Raji (cell line): Measurements from ENCODE around the gene MYL5.
A peak's percentile ranks its signal among the peaks of the same experiment; 100 is the strongest.

Experiments
- POLR2A ChIP-seq: IDR thresholded peaks from 2 replicates; pipeline ENCODE4 v1.6.1; 2011; ENCODE audit warnings: low read depth, low read length, control low read depth; ENCODE audit not compliant: insufficient read depth

The MYL5 gene

GRCh38 chr4:683247-683897, 9.0 kb downstream of the MYL5 start:
- TF ChIP-seq POLR2A = no peak

DNA sequence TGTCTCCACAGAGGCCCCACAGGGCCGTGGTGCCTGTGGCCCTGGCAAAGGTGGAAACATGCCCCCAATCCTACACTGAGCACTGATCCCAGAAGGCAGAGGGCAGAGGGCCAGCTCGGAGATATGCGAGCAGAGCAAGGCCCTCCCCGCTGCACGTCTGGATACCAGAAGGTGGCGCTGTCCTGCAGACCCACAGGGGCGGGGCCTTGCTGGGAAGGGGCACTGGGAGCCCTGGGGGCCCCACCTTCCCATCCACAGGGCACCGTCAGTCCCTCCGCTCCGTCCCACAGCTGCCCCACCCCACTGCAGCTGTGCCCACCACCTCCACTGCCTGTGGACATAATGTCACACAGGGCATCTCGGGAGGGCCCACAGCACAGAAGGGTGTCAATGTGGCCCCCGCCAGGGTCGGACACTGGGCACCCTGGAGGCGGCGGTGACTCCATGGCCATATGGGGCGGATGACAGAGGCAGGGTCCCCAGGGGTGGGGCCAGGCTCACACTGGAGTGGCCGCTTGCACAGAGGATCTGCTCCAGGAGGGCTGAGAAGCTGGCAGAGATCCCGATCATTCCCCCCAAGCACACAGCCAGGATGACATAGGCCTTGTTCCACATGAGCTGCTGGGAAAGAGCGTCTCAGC, 9.8 kb downstream of the MYL5 start:
- 0 out of 2 replicates have a peak, but pooled peaks have one; percentile 20 for TF ChIP-seq POLR2A

DNA sequence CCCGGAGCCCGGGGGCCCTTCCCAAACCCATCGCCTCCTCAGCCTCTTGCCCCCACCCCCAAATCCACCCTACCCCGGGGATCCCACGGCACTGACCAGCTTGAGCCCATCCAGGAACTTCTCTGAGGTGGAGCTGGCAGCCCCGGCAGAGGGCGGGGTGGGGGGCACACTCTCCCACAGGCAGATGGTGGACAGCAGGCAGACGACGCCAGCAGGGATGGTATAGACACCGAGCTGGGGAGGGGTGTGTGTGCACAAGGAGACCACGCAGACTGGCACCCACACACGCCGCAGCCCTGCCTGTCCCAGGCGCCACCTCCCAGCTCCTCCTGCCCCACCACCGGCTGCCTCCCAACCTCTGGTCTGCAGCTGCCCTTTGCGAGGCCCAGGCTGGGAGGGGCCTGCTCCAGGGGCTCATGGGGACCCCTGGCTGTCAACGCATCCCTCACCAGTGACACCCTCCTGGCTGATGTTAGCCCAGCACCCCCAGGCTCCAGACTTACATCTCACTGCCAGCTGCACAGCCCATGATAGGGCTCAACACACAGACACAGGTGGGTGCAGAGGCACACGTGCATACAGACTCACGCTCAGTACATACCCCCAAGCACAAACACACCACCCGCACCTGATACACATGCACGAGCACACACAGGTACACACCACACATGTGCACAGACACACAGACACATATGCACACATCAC, 10.4 kb downstream of the MYL5 start:
- no peak; the same call in 1 of the 2 replicates for TF ChIP-seq POLR2A

DNA sequence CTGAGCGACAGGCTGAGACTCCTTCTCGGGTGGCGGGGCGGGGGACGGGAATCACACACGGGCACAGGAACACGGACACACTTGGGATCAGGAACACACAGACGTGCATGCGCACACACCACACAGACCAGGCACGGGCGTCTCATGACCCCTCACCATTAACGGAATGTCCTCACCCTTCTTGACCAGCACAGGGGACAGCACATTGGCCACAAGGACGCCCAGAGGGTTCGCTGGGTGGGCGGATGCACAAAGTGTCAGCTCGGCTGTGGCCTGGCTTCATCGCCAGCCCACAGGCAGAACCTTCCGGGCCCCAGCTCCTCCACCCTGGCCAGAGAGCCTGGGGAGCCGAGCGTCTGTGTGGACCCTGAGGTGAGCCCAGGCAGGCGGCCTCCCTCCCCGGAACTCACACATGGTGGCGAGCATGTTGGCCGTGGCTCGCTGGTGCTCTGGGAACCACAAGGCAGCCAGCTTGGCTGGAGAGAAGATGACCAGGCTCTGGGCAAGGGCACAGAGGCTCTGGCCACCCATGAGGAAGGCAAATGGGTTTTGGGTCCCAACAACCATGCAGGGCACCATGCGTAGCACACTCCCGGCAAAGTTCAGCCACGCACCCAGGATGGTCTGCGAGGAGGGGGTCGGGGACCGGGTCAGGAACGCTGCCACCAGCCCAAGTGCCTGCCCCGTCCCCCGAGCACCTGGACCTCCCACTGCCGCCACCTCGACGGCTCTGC, 11.5 kb downstream of the MYL5 start:
- TF ChIP-seq POLR2A = 0 out of 2 replicates have a peak, but pooled peaks have one; percentile 3

DNA sequence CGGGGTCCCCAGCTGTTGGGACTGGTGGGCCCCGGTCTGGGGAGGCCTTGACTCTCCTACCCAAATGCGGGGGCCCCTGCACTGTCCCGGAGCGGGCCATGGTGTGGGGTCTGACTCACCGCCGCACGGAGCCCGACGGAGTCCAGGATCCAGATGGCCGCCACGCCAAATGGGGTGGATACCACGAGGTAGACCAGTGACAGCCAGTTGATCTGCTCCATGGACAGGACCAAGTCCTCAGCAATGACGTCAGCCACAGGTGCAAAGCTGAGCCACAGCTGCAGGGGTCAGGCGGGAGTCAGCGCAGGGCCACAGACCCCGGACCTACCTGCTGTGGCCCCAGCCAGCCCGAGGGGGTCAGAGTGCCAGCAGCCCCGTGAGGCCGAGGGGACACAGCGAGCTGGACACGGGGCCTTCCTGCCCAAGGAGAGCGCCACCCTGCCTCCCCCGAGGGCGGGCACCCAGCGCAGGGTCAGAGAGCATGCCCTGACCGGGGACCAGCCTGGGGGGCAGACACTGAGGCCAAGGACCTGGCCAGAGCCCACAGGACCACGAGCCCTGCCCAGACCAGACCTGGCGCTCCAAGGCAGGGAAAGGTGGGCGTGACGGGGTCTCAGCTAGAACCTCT, 12.2 kb downstream of the MYL5 start:
- TF ChIP-seq POLR2A = 0 out of 2 replicates have a peak, but pooled peaks have one; percentile 1

DNA sequence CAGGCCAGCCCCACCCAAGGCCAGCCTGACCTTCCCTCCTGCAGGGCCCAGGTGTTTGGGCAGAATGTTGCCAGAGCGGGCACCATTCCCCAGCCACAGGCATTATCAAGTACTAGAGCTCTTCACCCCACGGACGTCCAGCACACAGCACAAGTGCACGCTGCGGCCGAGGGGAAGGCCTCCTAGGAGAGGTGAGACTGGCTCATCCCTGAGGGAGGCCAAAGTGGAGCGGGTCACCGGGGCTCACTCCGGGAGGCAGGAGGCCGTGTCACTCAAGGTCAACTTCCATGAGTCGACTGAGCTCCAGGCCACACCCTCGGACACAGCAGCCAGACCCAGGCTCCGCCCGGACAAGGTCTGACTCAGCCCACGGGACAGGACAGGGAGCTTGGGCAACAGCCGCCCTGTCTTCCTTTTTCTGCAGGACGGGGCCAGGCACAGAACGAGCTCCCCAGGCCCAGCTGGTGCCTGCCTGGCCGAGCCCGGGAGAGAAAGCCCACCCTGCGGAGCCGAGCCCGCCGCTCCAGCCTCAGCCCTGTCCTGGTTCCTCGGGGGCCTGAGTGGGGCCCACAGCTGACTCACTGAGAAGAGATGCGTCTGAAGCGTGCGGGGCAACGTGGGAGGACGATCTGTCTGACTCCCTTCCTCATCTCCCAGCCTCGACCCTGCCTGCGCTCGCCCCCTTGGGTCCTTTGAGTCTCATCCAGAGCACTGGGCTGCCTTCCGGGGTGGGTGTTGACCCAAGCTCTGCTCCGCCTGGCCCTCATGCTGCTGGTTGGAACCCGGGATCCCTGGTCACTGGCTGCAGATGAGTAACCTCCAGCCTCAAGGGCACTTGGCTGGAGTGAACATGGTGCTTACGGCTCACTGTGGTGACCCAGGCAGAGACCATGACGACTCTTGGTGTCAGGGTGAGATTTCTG, 13.0 kb downstream of the MYL5 start:
- no peak for TF ChIP-seq POLR2A

DNA sequence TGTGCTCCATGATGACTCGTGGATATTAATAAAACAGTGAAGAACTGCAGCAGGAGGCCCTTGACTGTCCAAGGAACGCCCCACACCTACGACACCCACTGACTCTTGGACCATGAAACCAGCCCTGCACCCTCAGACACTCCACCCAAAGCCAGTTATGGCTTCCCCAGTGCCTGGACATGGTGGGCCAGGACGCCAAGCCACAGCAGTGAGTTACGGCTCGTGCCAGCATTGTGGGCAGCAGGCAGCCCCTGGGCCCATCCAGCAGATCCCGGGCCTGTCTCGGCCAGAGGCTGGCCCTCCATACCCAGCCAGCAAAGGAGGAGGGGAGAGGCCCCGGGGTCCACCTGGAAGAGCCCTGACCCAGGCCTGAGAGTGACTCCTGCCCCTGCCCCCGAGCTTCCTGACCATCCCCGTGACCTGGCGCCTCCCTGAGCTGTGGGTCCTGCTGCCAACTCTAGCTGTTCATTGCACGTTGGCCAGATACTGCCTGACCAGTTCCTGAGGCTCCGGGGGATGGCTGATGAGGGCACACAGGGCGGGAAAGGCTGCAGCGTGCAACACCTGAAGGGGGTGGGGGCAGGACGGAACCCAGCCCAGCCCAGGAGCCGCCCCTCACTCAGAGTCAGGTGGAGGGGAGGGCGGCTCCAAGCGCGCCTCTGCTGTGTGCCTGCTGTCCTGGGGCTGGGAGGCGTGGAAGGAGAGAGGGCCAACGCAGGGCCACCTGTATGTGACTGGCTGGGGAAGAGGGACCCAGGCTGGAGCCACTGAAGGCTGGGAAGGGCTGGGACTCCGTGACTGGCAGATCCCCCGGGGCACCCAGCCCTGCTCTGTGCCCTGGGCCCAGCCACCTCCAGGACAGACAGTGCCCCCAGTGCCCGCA, 13.9 kb downstream of the MYL5 start:
- TF ChIP-seq POLR2A = no peak

DNA sequence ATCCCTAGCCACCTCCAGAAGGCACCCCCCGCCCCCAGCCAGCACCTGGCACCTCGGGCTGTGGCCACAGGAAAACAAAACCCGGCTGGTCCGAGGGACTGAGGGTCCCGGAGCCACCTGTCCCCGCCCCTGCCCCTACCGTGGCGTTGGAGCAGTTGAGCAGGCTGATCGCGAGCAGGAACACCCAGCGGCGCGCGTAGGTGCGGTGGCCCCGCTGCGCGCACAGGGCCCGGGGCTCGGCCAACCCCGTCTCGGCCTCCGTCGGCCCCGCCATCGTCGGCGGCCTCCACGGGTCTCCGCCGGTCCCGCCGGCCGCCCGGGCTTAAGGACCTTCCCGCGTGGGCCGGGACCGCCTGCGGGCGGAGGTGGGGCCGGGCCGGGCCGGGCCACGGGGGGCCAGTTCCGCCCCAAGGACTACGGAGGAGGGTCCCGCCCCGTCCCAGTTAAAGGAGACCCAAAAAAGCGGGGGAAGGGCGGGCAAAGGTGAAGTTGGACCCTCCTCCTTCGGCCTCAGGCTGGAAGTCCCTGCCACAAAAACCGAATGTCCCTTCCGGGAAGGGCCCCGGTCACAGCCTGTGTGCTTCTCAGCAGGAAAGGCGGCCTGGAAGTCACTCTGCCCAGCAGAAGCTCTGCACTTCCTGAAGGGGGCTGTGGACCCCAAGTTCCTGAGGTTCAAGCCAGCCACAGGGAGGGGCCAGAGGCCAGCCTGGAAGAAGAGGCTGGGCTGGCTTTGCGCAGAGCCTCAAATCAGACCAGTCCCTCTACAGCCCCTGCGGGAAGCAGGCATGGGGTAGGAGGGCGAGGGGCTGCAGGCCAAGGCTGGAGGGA, 14.7 kb downstream of the MYL5 start, which contains the start of gene SLC49A3:
Gene SLC49A3, minus strand, starts transcription at position 298 of the 828 bp plus-strand sequence. Its CDS starts 24 bp downstream, at position 274.
- TF ChIP-seq POLR2A = no peak

DNA sequence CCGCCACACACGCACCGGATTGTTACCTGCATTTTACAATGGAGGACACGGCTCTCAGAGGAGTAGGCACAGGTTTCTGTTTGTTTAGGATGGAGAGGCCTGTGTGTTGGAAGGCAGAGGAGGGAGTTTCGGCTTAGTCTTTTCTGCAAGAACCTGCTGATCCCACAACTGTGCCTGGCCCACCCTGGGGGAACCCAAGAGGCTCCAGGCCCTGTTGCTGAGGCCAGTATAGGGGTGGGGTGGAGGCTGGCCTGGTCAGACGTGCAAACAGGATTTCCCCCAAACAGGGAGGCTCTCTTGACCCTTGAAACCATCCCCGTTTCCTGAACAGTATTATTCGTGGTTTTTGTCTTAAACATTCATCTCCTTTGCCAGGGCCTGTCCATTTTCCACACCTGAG, 15.4 kb downstream of the MYL5 start:
- no peak for TF ChIP-seq POLR2A

GRCh38 chr4:692771-693554, 18.6 kb downstream of the MYL5 start:
- TF ChIP-seq POLR2A = no peak
